ENCODE measurements around the gene HTT.

HTT gene

DNA sequence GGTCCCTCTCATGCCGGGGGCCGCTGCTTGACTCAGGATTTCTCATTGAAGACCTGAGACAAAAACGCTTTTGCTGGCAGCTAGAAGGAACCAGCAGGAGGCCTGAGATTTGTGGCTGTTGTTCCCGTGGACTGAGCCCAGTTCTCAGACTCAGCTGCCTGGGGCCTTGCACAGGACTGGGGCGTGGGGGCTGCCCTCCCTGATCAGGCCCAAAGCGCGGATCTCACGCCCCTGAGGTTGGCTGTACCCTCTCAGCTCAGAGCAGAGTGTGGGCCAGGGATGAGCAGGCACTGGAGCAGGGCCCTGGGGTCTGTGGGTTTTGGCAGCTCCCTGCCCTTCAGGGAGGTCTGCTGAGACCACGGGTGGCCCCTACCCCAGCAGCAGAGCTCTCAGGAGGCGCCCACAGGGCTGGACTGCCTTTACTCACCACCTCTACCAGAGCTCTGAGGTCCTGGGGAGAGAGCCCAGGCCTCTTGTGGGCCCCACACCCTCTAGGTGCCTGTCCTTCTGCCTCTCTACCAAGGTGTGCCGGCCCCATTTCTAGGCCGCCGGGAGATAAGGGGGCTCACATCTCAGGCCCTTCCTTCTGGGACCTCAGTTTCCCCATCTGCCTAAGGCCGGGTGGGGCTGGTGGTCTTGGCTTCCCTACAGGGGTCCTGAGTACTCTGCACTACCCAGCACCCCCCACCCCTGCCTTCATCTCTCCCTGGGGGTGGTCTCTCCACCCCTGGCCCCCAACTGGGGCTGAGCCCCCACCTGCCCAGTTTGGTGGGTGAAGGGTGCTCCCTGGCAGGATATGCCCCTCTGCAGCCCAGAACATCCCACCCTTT, 180.0 kb downstream of the HTT start:
- no peak for DNase-seq

DNA sequence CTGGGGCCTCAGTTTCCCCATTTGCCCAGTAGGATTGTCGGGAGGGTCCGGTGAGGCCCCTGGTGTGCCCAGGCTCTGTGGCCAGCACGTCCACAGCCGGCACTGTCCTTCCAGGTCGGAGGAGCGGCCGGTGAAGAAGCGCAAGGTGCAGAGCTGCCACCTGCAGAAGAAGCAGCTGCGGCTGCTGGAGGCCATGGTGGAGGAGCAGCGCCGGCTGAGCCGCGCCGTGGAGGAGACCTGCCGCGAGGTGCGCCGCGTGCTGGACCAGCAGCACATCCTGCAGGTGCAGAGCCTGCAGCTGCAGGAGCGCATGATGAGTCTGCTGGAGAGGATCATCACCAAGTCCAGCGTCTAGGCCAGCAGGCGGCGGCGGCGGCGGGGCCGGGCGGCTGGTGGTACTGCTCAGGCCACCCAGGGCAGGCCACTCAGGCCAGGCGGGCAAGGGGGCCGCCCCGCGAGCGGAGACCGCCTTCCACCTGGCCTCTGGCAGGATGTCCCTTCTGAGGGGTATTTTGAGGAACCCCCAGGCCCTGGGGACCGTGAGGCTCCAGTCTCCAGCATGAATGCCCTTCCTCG, 181.2 kb downstream of the HTT start:
- DNase-seq: no peak

DNA sequence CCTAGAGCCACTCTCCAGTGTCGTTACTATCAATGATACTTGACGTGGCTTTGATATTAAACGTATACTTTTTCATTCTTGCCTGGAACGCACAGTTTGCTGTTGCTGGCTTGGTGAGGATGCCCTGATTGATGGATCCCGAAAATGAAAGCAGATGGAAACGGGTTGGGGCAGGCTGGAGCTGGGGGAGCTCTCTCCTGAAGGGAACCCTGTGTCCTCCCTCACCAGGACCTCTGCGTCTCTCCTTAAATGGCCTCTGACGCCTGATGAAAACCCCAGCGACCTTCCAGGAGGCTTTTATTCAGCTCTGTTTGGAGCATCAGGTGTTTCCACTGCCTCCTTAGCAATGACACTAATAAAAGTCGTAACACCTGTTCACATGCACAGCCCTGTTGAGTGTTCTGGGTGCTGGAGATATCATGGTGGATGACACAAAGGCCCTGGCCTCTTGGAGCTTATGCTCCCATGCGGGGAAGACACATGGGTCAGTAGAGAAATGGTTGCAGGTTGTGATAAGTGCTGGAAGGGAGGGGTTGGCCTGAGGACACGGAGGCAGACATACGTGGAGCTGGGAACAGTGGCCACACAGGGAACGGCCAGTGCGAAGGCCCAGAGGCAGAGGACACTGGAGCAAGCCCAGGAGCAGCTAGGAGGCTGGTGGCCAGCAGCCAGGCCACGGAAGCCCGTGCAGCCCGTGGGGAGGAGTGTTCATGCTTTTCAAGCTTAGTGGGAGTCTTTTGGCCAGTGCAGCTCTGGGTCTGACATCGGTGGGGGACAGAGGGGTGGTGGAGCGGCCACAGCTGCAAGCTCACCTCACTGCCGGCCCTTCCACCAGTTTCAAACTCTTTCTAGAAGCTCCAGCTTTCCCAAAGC, 182.0 kb downstream of the HTT start:
- DNase-seq: no peak

GRCh38 chr4:3257103-3257555, 182.6 kb downstream of the HTT start:
- DNase-seq: no peak

- DNase-seq: no peak
These were observed 183.3 kb downstream of the HTT start for GRCh38 chr4:3257556-3258482.

GRCh38 chr4:3261411-3262207, 187.1 kb downstream of the HTT start:
- no peak for DNase-seq

GRCh38 chr4:3262208-3263052, 187.9 kb downstream of the HTT start:
- no peak for DNase-seq

DNA sequence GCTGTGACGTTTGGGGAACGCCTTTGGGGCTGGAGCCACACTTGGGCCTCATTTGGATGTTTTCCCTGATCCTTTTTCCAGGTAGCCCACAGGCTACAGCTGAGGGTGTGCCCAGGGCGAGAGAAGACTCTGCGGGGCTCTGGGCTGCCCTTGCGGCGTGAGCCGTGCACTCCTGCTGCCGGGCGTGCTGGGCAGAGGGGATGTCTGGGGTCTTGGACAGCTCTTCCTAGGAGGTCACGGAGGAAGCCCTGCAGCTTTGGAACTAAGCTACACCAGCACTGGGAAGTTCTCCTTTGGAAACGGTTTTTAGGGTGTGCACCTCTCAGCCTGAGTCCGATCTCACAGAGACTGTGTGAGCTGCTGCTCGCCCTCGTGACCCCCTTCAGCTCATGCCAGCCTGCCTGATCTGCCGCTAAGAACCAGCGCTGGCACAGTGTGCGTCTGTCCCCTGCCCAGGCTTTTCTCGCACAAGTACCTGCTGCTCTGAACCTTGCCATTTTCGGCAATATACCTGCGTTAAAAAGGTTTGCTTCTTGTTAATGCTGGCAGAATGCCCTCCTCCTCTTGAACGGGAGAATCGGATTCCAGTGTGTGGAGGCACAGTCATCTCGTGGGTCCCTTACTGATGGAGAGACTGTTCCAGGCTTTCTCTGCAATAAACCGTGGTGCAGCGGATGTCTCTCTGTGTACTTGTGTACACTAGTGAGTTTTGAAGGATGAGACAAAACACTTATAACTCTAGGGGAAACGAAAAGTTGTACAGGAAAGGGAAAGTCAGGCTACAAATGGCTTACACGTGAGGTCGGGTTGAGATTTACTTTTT, 188.8 kb downstream of the HTT start:
- DNase-seq: no peak

DNA sequence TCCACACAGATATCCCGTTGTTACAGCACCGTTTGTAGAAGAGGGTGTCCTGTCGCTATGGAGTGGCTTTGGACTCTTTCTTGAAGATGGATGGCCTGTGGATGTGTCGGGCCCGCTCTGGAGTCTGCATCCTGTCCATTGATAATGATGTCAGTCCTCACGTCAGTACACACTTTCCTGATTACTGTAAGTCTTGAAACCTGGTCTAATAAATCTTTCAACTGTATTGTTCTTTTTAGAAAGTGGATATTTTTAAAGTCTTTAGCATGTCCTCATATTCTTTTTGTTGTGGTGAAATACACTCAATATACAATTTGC, 189.4 kb downstream of the HTT start:
- no peak for DNase-seq

GRCh38 chr4:3266076-3266475, 191.6 kb downstream of the HTT start:
- DNase-seq: no peak

DNA sequence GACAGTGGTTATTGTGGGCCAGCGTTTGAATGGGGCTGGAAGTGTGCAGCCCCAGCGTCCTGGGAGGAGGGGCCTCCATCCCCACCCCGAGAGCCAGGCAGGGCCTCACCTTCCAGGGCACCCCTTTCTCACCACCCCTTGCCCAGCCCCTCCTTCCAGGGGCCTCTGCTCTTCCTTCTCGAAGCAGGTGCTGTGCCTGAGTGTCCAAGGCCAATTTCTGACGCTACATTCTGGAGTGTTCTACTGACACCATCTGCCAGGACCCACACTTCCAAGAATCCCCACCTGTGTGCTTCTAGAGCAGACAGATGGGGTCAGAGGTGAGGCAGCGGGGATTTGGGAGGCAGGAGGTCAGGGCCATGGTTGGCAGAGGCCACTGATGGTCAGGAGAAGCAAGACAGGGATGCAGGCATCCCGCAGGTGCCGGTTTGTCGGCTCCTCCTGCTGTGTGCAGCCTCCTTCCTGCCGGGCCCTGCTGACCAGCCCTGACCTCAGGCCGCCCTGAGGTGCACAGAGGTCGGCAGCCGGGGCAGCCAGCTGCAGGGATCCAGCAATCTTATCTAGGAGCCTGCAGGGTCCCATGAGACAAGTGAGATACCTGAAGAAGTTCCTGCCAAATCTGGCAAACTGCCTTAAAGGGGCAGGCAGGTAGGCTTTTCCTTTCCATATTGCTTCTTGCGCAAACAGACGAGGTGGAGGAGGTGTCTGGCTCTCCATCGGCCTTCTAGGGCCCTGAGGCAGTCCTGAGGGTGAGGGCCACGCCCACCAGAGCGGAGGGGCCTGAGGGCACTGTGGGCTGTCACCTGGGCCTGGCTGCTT, 193.3 kb downstream of the HTT start:
- no peak for DNase-seq

DNA sequence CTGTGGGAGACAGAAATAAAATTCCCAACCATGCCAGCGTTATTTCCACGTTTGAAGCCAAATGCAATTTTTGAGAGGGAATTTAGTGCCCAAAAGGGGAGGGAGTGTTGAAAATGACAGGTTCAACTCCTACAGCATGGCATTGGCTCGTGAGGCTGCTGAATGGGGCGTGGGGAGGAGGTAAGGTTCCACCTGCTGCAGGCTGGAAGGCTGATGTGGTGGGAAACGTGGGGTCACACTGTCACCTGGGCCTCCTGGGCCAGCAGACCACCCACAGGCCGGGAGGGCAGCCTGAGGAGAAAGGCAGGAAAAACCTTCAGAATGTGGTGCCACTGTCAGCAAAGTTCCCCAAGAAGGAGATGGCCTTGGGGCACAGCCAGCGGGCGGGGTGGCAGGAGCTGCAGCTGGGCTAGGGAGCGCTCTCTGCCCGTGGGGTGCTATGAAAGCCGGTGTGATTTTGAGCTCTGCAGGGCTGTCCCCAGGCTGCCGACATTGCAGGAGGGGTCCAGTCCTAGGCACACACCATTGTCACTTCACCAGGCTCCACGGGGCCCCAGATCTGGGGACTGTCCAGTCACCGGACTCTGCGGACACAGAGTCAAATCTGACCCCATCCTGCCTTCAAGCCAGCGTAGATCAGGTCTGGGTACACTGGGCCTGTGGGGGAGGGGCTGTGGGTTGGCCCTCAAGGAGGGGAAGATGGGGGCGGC, 194.1 kb downstream of the HTT start:
- DNase-seq: no peak

DNA sequence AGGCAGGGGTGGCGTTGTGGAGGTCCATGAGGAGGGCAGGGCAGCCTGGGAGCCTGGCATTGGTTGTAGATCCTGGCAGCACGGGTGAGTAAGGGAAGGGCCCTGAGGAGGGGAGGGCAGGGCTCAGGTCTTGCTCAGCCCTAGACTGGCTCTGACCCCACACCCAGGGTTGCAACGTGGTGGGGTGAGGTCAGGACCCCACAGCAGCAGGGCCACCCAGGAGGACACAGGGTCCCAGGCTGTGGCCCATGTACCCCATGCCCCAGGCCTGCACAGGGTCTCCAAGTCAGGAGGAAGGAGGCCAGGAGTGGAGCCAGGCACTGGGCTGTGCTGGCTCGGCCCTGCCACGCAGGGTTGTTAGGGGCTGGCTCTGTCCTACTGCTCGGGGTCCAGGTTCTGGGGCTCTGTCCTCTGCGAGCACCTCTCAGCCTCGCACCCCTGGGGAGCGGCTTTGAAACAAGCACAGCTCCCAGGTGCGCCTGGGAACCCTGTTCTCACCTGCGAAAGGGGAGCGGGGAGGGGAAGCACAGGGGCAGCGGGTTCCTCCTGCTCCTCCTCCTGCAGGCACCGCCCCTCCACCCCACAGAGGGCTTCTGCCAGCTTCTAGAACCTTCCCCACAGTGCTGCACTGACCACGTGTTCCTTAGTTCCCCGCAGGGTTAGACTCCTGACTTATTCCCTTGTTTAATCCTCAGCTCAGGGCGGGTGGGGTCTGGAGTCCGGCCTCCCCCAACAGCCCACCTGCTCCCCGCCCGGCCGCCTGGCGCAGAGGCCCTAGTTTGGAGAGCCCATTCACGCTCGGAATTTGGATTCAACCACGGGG, 194.8 kb downstream of the HTT start:
- DNase-seq: no peak

GRCh38 chr4:3269991-3270611, 195.6 kb downstream of the HTT start:
- DNase-seq: no peak

DNA sequence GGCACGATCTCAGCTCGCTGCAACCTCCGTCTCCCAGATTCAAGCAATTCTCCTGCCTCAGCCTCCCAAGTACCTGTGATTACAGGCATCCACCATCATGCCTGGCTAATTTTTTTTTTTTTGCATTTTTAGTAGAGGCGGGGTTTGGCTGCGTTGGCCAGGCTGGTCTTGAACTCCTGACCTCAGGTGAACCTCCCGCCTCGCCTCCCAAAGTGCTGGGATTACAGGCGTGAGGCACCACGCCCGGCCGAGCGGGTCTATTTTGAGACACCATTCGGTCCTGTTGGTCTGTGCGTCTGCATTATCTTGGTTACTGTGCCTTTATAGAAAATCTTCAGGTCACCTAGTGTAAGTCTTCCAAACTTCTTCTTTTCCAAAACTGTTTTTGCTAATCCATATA, 196.7 kb downstream of the HTT start:
- DNase-seq: no peak

- no peak for DNase-seq
These were observed 202.5 kb downstream of the HTT start for GRCh38 chr4:3276986-3277385.

- no peak for DNase-seq
These were observed 206.0 kb downstream of the HTT start for GRCh38 chr4:3280466-3280865.
